ENCODE data around the gene RFTN1.
A peak's percentile ranks its signal among the peaks of the same experiment; 100 is the strongest.

- TF ChIP-seq POLR2AphosphoS5 (IDR thresholded peaks at IDR 0.05; ENCODE audit: low read length) (peak; percentile 49; the same call in 1 of the 2 replicates), EP300 (IDR thresholded peaks at IDR 0.05; ENCODE audit: borderline replicate concordance in 1 of 2, control insufficient read depth in 1 of 2, low read depth in 2 of 2, low read length in 2 of 2) (peak; percentile 86 to 88; a peak in 3 of 4 replicates), MXI1 (IDR thresholded peaks at IDR 0.05; ENCODE audit: low read depth, low read length) (peak; percentile 91), RAD51 (IDR thresholded peaks at IDR 0.05) (no peak; the same call in 1 of the 2 replicates), EZH2 (IDR thresholded peaks at IDR 0.05; ENCODE audit: borderline replicate concordance, control insufficient read depth, low read depth, low read length) (no peak), EGR1 (IDR thresholded peaks at IDR 0.05; ENCODE audit: borderline replicate concordance in 1 of 2, low read depth in 2 of 2, low read length in 2 of 2) (peak in 1 of 2 experiments; percentile 61; a peak in 1 of 3 replicates), NBN (IDR thresholded peaks at IDR 0.05) (peak; percentile 91), CTCF (IDR thresholded peaks at IDR 0.05 in 2 of 3, conservative IDR thresholded peaks at IDR 0.05 in 1 of 3; ENCODE audit: control insufficient read depth in 2 of 3, extremely low read depth in 1 of 3, insufficient read depth in 1 of 3, low read depth in 3 of 3, low read length in 3 of 3) (no peak), POLR2A (IDR thresholded peaks at IDR 0.05; ENCODE audit: low read depth, low read length) (no peak), HDAC2 (IDR thresholded peaks at IDR 0.05) (no peak), KDM1A (IDR thresholded peaks at IDR 0.05; ENCODE audit: borderline replicate concordance) (no peak), CUX1 (IDR thresholded peaks at IDR 0.05; ENCODE audit: insufficient replicate concordance, low read depth, low read length) (no peak)
Measured at GRCh38 chr3:16508591-16508995, 4.9 kb downstream of the RFTN1 start.
